Measurements from ENCODE around the gene KPNB1. TPM values are rescaled to one million over a fixed set of nuclear protein-coding genes. Genes with fewer than 3 reads are reported as not detected.

Gene KPNB1
- total and polyA plus RNA-seq, 2 of the 4 experiments (the other 2 are of a cell fraction), result 206 to 1,082 TPM

- ChIA-PET CTCF (no interaction called here), POLR2A (ENCODE audit: unreplicated experiment) (no interaction called here)
- intact Hi-C loops (cut with micrococcal nuclease), result no loop called here
- Histone ChIP-seq H4K91ac (ENCODE audit: insufficient read depth, low read depth, low read length) (no peak overlapping the region), H3K79me1 (ENCODE audit: low read depth in 1 of 2, low read length in 2 of 2) (no peaks in the 10 kb centered on the region), H2BK120ac (ENCODE audit: low read depth, low read length) (no peak overlapping the region), H4K5ac (ENCODE audit: low read depth, low read length) (no peak overlapping the region), H2AK9ac (replicated peaks; ENCODE audit: low read depth, low read length, poor library complexity) (no peak overlapping the region), H3K4ac (ENCODE audit: low read depth, low read length) (no peak overlapping the region), H3K36me3 (ENCODE audit: control insufficient read depth, insufficient read depth, low read length) (peaks cover 15% of the 10 kb centered on the region; the same call in 1 of the 2 replicates), H2AK5ac (ENCODE audit: low read depth, low read length) (no peak overlapping the region), H4K20me1 (ENCODE audit: insufficient read depth, low read length) (peaks cover 10% of the 10 kb centered on the region), H2AFZ (replicated peaks; ENCODE audit: low read length, poor library complexity) (no peak overlapping the region), H2BK20ac (ENCODE audit: low read depth, low read length) (no peak overlapping the region), H3K4me3 (ENCODE audit: insufficient read depth, low read depth, low read length) (no peak overlapping the region), H3K27me3 (ENCODE audit: control insufficient read depth, insufficient read depth, low read length) (peaks cover 27% of the 10 kb centered on the region), H3K4me1 (ENCODE audit: control insufficient read depth, insufficient read depth, low read length) (0 out of 2 replicates have a peak, but pooled peaks cover 1% of the 10 kb centered on the region), H3K18ac (ENCODE audit: low read depth, low read length) (no peak overlapping the region), H3K9me1 (ENCODE audit: insufficient read depth, low read length) (peaks cover 3% of the 10 kb centered on the region; the same call in 1 of the 2 replicates), H3K23ac (ENCODE audit: low read depth, low read length) (no peak overlapping the region), H3K9ac (ENCODE audit: low read depth, low read length) (no peak overlapping the region), H4K8ac (ENCODE audit: low read depth in 2 of 2, low read length in 2 of 2) (no peak overlapping the region), H3K9me3 (ENCODE audit: control insufficient read depth, insufficient read depth, low read length) (no peaks in the 10 kb centered on the region), H3K27ac (ENCODE audit: insufficient read depth, low read length) (no peak overlapping the region), H2BK15ac (ENCODE audit: low read depth, low read length) (no peak overlapping the region), H3K56ac (ENCODE audit: extremely low read depth, insufficient read depth, low read length) (no peak overlapping the region), H3K14ac (replicated peaks; ENCODE audit: low read depth, low read length) (no peak overlapping the region), H2BK5ac (ENCODE audit: low read depth, low read length, poor library complexity, severe bottlenecking) (no peak overlapping the region), H3K4me2 (ENCODE audit: low read depth, low read length) (no peak overlapping the region)
- in situ Hi-C loops (cut with MboI; ENCODE audit: low sequenced_read_pairs), result no loop called here
- no CpG with 5 or more reads among the region's 3 CpGs for WGBS, 2 experiments (ENCODE audit: extremely low coverage in 2 of 2, insufficient read length in 1 of 2)
- TF ChIP-seq CTCF (conservative IDR thresholded peaks at IDR 0.05; ENCODE audit: low read depth, low read length), result no peak
- no peak for TF ChIP-seq USF2 (IDR thresholded peaks at IDR 0.05; ENCODE audit: low read depth, low read length)
- TF ChIP-seq MXI1 (IDR thresholded peaks at IDR 0.05; ENCODE audit: borderline replicate concordance, low read depth, low read length), result no peak
- TF ChIP-seq POLR2A (IDR thresholded peaks at IDR 0.05; ENCODE audit: low read depth, low read length), result no peak
- no TSS peak for BruUV-seq (replicated peaks)
- dilution Hi-C loops (cut with HindIII; ENCODE audit: low sequenced_read_pairs, unreplicated experiment), result no loop called here
- no peak for ATAC-seq (ENCODE audit: low read depth)
- DNase-seq, result no peak
These were observed 59.9 kb downstream of the KPNB1 start for GRCh38 chr17:47709594-47709993.

Measured in IMR-90 (cell line).